Gastroesophageal sphincter (tissue), 2 donors: ENCODE data around the gene OR5D14.

ENCODE experiments used
- EP300 ChIP-seq: sonication (generic); formaldehyde crosslinking; IDR thresholded peaks from one replicate; pipeline ENCODE4 v1.6.1; 2017; ENCODE audit warnings: antibody characterized with exemption, mild to moderate bottlenecking
- POLR2A ChIP-seq, 2 donors: fragments of 450-650 bp; IDR thresholded peaks; one replicate each; pipeline ENCODE4 v1.6.1; 2017; ENCODE audit warnings: antibody characterized with exemption in 2 of 2, mild to moderate bottlenecking in 2 of 2, moderate library complexity in 1 of 2
- POLR2AphosphoS5 ChIP-seq: sonication (generic); formaldehyde crosslinking; IDR thresholded peaks from one replicate; pipeline ENCODE4 v1.6.1; 2017; ENCODE audit warnings: antibody characterized with exemption

DNA sequence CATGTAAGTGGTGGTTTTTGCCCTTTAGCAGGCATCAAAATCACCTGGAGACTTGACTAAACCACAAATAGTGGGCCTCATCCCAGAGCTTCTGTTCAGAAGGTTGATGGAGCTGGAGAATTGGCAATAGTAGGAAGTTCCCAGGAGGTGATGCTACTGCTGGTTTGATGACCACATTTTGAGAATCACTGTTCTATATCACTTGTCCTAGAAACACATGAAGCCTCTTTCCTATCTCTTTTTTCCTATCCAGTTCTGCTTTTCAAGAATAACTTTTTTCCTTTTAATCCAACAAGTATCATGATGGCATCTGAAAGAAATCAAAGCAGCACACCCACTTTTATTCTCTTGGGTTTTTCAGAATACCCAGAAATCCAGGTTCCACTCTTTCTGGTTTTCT, 22.2 kb upstream of the OR5D14 start, which contains the start of gene OR5D13:
- TF ChIP-seq POLR2A (IDR thresholded peaks at IDR 0.05) (no peak), EP300 (no peak), POLR2AphosphoS5 (no peak)
